DOHH2 (cell line): ENCODE results near the gene DMC1.

Source experiments
- H3F3A ChIP-seq: fragments of 200-600 bp; sonication (generic), shearing (Covaris generic); 2 replicates; pipeline ENCODE4 v1.6.0; 2016; ENCODE audit warnings: antibody characterized with exemption, mild to moderate bottlenecking; ENCODE audit not compliant: control insufficient read depth, insufficient read depth
- H3K27ac ChIP-seq: fragments of 200-600 bp; sonication (generic); 2 replicates; pipeline ENCODE4 v1.5.1; 2014; ENCODE audit warnings: low read depth, mild to moderate bottlenecking, low read length, moderate library complexity
- H3K27me3 ChIP-seq: fragments of 200-600 bp; sonication (generic); 2 replicates; pipeline ENCODE4 v1.6.1; 2014; ENCODE audit warnings: mild to moderate bottlenecking, low read length, mixed read lengths; ENCODE audit not compliant: control insufficient read depth
- H3K36me3 ChIP-seq: fragments of 200-600 bp; sonication (generic); 2 replicates; pipeline ENCODE4 v1.6.1; 2014; ENCODE audit warnings: mild to moderate bottlenecking, low read length, moderate library complexity, mixed read lengths; ENCODE audit not compliant: control insufficient read depth
- H3K4me1 ChIP-seq: fragments of 200-600 bp; sonication (generic); 2 replicates; pipeline ENCODE4 v1.6.1; 2014; ENCODE audit warnings: mild to moderate bottlenecking, low read length, mixed read lengths; ENCODE audit not compliant: control insufficient read depth
- H3K4me2 ChIP-seq: fragments of 200-600 bp; sonication (generic); 2 replicates; pipeline ENCODE4 v1.6.0; 2014; ENCODE audit warnings: mild to moderate bottlenecking, low read length, moderate library complexity
- H3K4me3 ChIP-seq: fragments of 200-600 bp; sonication (generic); 2 replicates; pipeline ENCODE4 v1.5.1; 2014; ENCODE audit warnings: mild to moderate bottlenecking, low read length, mixed read lengths
- H3K79me2 ChIP-seq: fragments of 200-600 bp; sonication (generic); 2 replicates; pipeline ENCODE4 v1.6.1; 2014; ENCODE audit warnings: mild to moderate bottlenecking, low read length, mixed read lengths; ENCODE audit not compliant: control insufficient read depth
- H3K9me2 ChIP-seq: fragments of 200-600 bp; sonication (generic); replicated peaks from 2 replicates; pipeline ENCODE4 v1.6.1; 2014; ENCODE audit warnings: mild to moderate bottlenecking, low read length, mixed read lengths; ENCODE audit not compliant: control insufficient read depth
- H3K9me3 ChIP-seq: fragments of 200-600 bp; sonication (generic); 2 replicates; pipeline ENCODE4 v1.6.1; 2014; ENCODE audit warnings: antibody characterized with exemption, low read length, mixed read lengths; ENCODE audit not compliant: control insufficient read depth, insufficient read depth
- H4K20me1 ChIP-seq: fragments of 200-600 bp; sonication (generic); 2 replicates; pipeline ENCODE4 v1.6.0; 2014; ENCODE audit warnings: low read depth, mild to moderate bottlenecking, antibody characterized with exemption, low read length, moderate library complexity; ENCODE audit not compliant: control insufficient read depth, insufficient read depth
- EZH2phosphoT487 ChIP-seq: fragments of 200-600 bp; sonication (generic); IDR thresholded peaks from 2 replicates; pipeline ENCODE4 v1.6.1; 2017; ENCODE audit warnings: borderline replicate concordance, mild to moderate bottlenecking, antibody characterized with exemption, low read length, moderate library complexity, mixed read lengths
- TF ChIP-seq, protein P1 (sequence below): fragments of 200-600 bp; sonication (generic); IDR thresholded peaks from one replicate; pipeline ENCODE4 v1.5.1; 2014; ENCODE audit warnings: antibody characterized with exemption, mild to moderate bottlenecking, low read depth, low read length; ENCODE audit not compliant: poor library complexity, severe bottlenecking

Gene DMC1

DNA sequence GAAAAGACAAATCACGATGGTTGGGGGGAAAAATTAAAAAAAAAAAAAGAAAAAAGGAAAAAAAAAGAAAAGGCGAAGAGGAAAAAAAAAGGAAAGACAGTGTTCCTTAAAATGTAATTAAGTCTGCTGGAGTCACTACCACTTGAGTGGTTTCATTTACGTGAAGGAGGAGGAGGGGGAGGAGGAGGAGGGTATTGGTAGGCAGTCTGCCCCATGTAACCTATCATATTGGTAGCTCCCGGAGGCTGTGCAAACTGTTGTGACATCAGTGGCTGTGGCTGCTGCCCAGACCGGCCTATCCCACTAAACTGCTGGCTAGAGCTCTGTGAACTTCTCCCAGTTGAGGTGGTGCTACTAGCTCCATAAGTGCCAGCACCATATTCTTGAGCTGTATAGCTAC lies 84.2 kb downstream of the DMC1 start:
- peaks cover 81% of the 10 kb centered on the region for H3F3A ChIP-seq

DNA sequence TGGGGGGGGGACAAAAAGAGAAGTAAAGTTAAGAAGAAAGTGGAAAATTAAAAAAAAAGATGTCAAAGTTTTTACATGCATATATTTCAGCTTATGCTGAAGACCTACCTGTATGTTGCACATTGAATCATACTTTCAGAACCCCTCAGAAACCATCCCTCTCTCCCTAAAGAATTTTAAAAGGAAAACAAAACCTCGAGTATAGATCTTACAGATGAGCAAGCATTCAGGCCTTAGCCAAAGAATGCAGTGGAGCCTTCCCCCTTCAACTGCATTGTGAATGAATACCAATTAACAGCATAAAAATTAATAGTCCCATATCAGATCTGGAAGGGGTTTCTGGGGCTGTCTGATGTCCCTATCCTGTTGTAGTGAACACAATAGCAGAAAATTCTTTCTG lies 85.7 kb downstream of the DMC1 start:
- H4K20me1 ChIP-seq = peaks cover 8% of the 10 kb centered on the region
- H3K4me3 ChIP-seq = no peak overlapping the region
- no peaks in the 10 kb centered on the region for H3K4me1 ChIP-seq
- H3K9me2 ChIP-seq = no peaks in the 10 kb centered on the region
- peaks cover 82% of the 10 kb centered on the region for H3F3A ChIP-seq
- no peak overlapping the region for H3K4me2 ChIP-seq
- H3K36me3 ChIP-seq = peaks cover 83% of the 10 kb centered on the region
- no peak overlapping the region for H3K27ac ChIP-seq
- no peaks in the 10 kb centered on the region for H3K27me3 ChIP-seq
- H3K79me2 ChIP-seq = peaks cover 3% of the 10 kb centered on the region; the same call in 1 of the 2 replicates
- H3K9me3 ChIP-seq = no peaks in the 10 kb centered on the region
- TF ChIP-seq, protein P1, sequence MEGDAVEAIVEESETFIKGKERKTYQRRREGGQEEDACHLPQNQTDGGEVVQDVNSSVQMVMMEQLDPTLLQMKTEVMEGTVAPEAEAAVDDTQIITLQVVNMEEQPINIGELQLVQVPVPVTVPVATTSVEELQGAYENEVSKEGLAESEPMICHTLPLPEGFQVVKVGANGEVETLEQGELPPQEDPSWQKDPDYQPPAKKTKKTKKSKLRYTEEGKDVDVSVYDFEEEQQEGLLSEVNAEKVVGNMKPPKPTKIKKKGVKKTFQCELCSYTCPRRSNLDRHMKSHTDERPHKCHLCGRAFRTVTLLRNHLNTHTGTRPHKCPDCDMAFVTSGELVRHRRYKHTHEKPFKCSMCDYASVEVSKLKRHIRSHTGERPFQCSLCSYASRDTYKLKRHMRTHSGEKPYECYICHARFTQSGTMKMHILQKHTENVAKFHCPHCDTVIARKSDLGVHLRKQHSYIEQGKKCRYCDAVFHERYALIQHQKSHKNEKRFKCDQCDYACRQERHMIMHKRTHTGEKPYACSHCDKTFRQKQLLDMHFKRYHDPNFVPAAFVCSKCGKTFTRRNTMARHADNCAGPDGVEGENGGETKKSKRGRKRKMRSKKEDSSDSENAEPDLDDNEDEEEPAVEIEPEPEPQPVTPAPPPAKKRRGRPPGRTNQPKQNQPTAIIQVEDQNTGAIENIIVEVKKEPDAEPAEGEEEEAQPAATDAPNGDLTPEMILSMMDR = no peak

More for the DNA sequence above, 84.2 kb downstream of the DMC1 start:
- H3K36me3 ChIP-seq = peaks cover 94% of the 10 kb centered on the region
- H3K79me2 ChIP-seq = peaks cover 10% of the 10 kb centered on the region
- H3K27ac ChIP-seq = no peak overlapping the region
- H3K4me2 ChIP-seq = no peak overlapping the region
- H3K4me1 ChIP-seq = no peaks in the 10 kb centered on the region
- no peaks in the 10 kb centered on the region for H3K9me2 ChIP-seq
- H4K20me1 ChIP-seq = peaks cover 15% of the 10 kb centered on the region
- H3K27me3 ChIP-seq = no peaks in the 10 kb centered on the region
- no peak overlapping the region for H3K4me3 ChIP-seq
- no peaks in the 10 kb centered on the region for H3K9me3 ChIP-seq
- TF ChIP-seq, protein P1 = no peak

DNA sequence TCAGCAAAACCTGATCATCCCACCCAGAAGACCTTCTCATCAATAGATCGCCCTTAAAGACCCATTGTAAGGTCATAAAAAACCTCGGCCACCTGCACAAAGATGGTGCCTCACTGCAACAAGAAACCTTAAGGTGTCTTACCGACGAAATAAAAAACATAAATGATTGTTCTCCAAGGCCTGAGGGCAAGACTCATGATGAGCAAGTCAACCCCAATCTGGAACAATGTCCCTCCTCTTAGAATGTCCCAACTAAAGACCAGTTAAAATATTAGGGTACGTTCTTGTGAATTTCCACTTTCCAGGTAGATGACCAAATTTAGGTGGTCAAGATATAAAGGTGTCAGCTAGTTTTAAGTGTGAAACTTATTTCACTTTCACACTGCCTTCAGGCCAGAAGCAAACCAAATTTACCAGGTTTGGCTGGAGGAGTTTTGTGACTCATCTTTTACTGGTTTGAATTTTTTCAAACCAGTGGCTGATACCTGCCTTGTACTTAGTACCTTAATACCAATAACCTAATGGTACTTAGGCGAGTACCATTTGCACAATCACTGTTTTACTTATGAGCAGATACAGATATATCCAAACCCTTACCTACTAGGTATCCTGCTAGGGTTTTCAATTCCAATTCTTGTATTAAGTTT lies 87.2 kb downstream of the DMC1 start:
- Histone ChIP-seq H3F3A (peaks cover 73% of the 10 kb centered on the region), H3K27me3 (no peaks in the 10 kb centered on the region)
- no peak for TF ChIP-seq EZH2phosphoT487
- TF ChIP-seq, protein P1 = no peak

More for the DNA sequence above, 87.2 kb downstream of the DMC1 start:
- H3K79me2 ChIP-seq = no peaks in the 10 kb centered on the region
- H3K4me1 ChIP-seq = no peaks in the 10 kb centered on the region
- peaks cover 4% of the 10 kb centered on the region; the same call in 1 of the 2 replicates for H4K20me1 ChIP-seq
- no peaks in the 10 kb centered on the region for H3K9me3 ChIP-seq
- no peak overlapping the region for H3K4me2 ChIP-seq
- H3K9me2 ChIP-seq = no peaks in the 10 kb centered on the region
- no peak overlapping the region for H3K4me3 ChIP-seq
- no peak overlapping the region for H3K27ac ChIP-seq
- H3K36me3 ChIP-seq = peaks cover 68% of the 10 kb centered on the region
